ENCODE results near the gene CALCOCO2.
A peak's percentile ranks its signal among the peaks of the same experiment; 100 is the strongest.
"Not testable (repeated sequence)": the region's sequence is repeated elsewhere in the genome, so short reads cannot be mapped to it uniquely, and the experiment has no call there.

The CALCOCO2 gene

DNA sequence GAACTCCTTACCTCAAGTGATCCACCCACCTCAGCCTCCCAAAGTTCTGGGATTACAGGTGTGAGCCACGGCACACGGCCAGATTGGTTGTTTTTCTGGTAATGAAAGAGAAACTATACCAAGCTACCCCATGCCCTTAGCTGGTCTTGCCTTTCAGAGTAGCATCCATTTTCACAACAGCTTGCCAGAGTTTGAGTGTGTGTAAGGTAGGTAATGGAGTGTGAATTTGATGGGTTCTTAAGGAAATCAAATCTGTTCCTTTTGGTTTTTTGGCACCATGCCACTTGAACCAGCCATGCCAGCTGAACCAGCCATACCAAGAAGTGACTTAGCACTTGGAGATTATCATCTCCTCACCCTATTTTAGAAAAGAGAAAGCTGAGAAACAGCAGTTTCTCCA is 5.1 kb downstream of the CALCOCO2 start:
- ATAC-seq (replicated peaks; ENCODE audit: extremely low read depth, poor library complexity, severe bottlenecking) (no peak), DNase-seq (ENCODE audit: low spot score in 2 of 2) (no peak)
- peak overlapping the region; percentile 62 for H3K27ac Mint-ChIP-seq (ENCODE audit: low read depth)
- no peaks in the 10 kb centered on the region for H3K27me3 Mint-ChIP-seq
- peaks cover 66% of the 10 kb centered on the region for H3K4me1 Mint-ChIP-seq
- peak overlapping the region; percentile 5 for H3K4me3 Mint-ChIP-seq
- peaks cover 15% of the 10 kb centered on the region for H3K36me3 Mint-ChIP-seq (ENCODE audit: insufficient read depth)
- no peaks in the 10 kb centered on the region for H3K9me3 Mint-ChIP-seq

GRCh38 chr17:48837458-48837857 is 6.6 kb downstream of the CALCOCO2 start:
- H3K27me3 Mint-ChIP-seq: not testable (repeated sequence)
- peaks cover 12% of the 10 kb centered on the region for H3K36me3 Mint-ChIP-seq (ENCODE audit: insufficient read depth)
- ATAC-seq (replicated peaks; ENCODE audit: extremely low read depth, poor library complexity, severe bottlenecking): peak; percentile 57

GRCh38 chr17:48840441-48840840 is 9.6 kb downstream of the CALCOCO2 start:
- H3K27ac Mint-ChIP-seq (ENCODE audit: low read depth): no peak overlapping the region
- peaks cover 22% of the 10 kb centered on the region for H3K36me3 Mint-ChIP-seq (ENCODE audit: insufficient read depth)
- H3K27me3 Mint-ChIP-seq: no peaks in the 10 kb centered on the region

More at GRCh38 chr17:48837458-48837857, 6.6 kb downstream of the CALCOCO2 start:
- Mint-ChIP-seq H3K4me3 (peak overlapping the region; percentile 71), H3K4me1 (peaks cover 69% of the 10 kb centered on the region), H3K27ac (ENCODE audit: low read depth) (peak overlapping the region; percentile 80)
- not testable (repeated sequence) for H3K9me3 Mint-ChIP-seq
- DNase-seq (ENCODE audit: low spot score in 2 of 2): peak in 1 of 2 donors; percentile 15

GRCh38 chr17:48841395-48841831 is 10.6 kb downstream of the CALCOCO2 start:
- H3K4me1 Mint-ChIP-seq: peaks cover 45% of the 10 kb centered on the region
- H3K36me3 Mint-ChIP-seq (ENCODE audit: insufficient read depth): peaks cover 17% of the 10 kb centered on the region
- peak; percentile 90 for ATAC-seq (replicated peaks; ENCODE audit: extremely low read depth, poor library complexity, severe bottlenecking)
- H3K27ac Mint-ChIP-seq (ENCODE audit: low read depth): peak overlapping the region; percentile 56
- H3K4me3 Mint-ChIP-seq: peak overlapping the region; percentile 76
- DNase-seq (ENCODE audit: low spot score in 2 of 2): peak in 1 of 2 donors; percentile 25
- no peaks in the 10 kb centered on the region for H3K9me3 Mint-ChIP-seq
- no peaks in the 10 kb centered on the region for H3K27me3 Mint-ChIP-seq

More at GRCh38 chr17:48840441-48840840, 9.6 kb downstream of the CALCOCO2 start:
- no peaks in the 10 kb centered on the region for H3K9me3 Mint-ChIP-seq
- ATAC-seq (replicated peaks; ENCODE audit: extremely low read depth, poor library complexity, severe bottlenecking): no peak
- H3K4me1 Mint-ChIP-seq: peaks cover 55% of the 10 kb centered on the region
- DNase-seq (ENCODE audit: low spot score in 2 of 2): no peak
- peak overlapping the region; percentile 76 for H3K4me3 Mint-ChIP-seq

DNA sequence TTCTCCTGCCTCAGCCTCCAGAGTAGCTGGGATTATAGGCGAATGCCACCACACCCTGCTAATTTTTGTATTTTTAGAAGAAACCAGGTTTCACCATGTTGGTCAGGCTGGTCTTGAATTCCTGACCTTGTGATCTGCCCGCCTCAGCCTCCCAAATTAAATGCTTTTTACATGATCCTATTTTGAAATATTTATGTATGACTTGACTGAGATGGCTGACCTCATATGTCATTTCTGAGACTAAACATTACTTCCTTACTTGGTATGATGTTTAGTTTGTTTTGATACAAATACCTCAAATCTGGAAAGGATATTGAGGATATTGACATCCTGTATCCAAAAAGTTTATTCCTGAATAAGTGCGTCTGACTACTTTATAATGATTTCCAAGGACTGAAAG is 11.9 kb downstream of the CALCOCO2 start:
- DNase-seq (ENCODE audit: low spot score in 2 of 2): no peak
- ATAC-seq (replicated peaks; ENCODE audit: extremely low read depth, poor library complexity, severe bottlenecking): no peak
- Mint-ChIP-seq H3K4me1 (peaks cover 32% of the 10 kb centered on the region), H3K4me3 (no peak overlapping the region), H3K36me3 (ENCODE audit: insufficient read depth) (peaks cover 16% of the 10 kb centered on the region), H3K27me3 (no peaks in the 10 kb centered on the region), H3K9me3 (no peaks in the 10 kb centered on the region), H3K27ac (ENCODE audit: low read depth) (no peak overlapping the region)

DNA sequence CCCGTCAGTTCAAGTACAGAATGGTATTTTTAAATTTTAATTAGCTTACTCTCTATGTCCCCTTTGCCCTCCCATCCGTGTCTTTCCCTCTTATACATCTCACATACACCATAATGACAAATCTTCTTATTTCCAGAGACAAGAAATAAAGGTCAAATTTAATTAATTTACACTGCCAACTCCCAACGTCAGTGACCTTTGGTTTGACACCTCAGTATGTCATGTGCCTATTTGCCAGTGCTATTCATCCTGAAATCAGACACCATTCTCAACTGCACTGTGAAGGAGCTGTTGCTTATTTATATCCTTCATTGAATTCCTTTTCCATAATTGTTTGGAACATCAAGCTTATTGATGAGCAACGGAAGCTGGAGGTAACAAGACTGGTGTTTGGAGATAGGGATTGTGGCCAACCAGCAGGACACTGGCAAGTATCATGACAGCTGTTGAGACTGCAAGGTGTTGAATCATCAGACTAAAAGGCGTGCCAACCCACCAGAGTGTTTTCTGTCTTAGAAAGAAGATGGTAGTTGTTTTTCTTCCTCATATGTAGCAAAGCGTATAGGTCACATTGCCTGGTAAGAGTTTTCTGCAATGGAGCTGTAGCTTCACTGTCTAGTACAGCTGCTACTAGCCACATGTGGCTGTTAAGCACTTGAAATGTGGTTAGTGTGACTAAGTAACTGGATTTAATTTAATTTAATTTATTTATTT is 12.5 kb downstream of the CALCOCO2 start:
- Mint-ChIP-seq H3K4me3 (no peak overlapping the region), H3K27me3 (no peaks in the 10 kb centered on the region), H3K4me1 (peaks cover 27% of the 10 kb centered on the region), H3K36me3 (ENCODE audit: insufficient read depth) (peaks cover 21% of the 10 kb centered on the region), H3K9me3 (no peaks in the 10 kb centered on the region), H3K27ac (ENCODE audit: low read depth) (no peak overlapping the region)
- ATAC-seq (replicated peaks; ENCODE audit: extremely low read depth, poor library complexity, severe bottlenecking): no peak
- no peak for DNase-seq (ENCODE audit: low spot score in 2 of 2)

GRCh38 chr17:48850792-48851323 is 20.0 kb downstream of the CALCOCO2 start:
- Mint-ChIP-seq H3K36me3 (ENCODE audit: insufficient read depth) (peaks cover 53% of the 10 kb centered on the region), H3K27ac (ENCODE audit: low read depth) (no peak overlapping the region), H3K9me3 (no peaks in the 10 kb centered on the region), H3K27me3 (no peaks in the 10 kb centered on the region), H3K4me1 (no peaks in the 10 kb centered on the region), H3K4me3 (no peak overlapping the region)
- ATAC-seq (replicated peaks; ENCODE audit: extremely low read depth, poor library complexity, severe bottlenecking) (no peak), DNase-seq (ENCODE audit: low spot score in 2 of 2) (no peak)

GRCh38 chr17:48854774-48855476 is 24.1 kb downstream of the CALCOCO2 start:
- peaks cover 51% of the 10 kb centered on the region for H3K36me3 Mint-ChIP-seq (ENCODE audit: insufficient read depth)
- no peaks in the 10 kb centered on the region for H3K9me3 Mint-ChIP-seq

GRCh38 chr17:48856122-48856821 is 25.4 kb downstream of the CALCOCO2 start:
- no peak overlapping the region for H3K27ac Mint-ChIP-seq (ENCODE audit: low read depth)
- no peaks in the 10 kb centered on the region for H3K4me1 Mint-ChIP-seq
- no peak for DNase-seq (ENCODE audit: low spot score in 2 of 2)
- no peak overlapping the region for H3K4me3 Mint-ChIP-seq
- peaks cover 51% of the 10 kb centered on the region for H3K36me3 Mint-ChIP-seq (ENCODE audit: insufficient read depth)
- no peaks in the 10 kb centered on the region for H3K9me3 Mint-ChIP-seq
- ATAC-seq (replicated peaks; ENCODE audit: extremely low read depth, poor library complexity, severe bottlenecking): no peak
- H3K27me3 Mint-ChIP-seq: no peaks in the 10 kb centered on the region

More at GRCh38 chr17:48854774-48855476, 24.1 kb downstream of the CALCOCO2 start:
- Mint-ChIP-seq H3K27ac (ENCODE audit: low read depth) (no peak overlapping the region), H3K27me3 (no peaks in the 10 kb centered on the region), H3K4me3 (no peak overlapping the region), H3K4me1 (no peaks in the 10 kb centered on the region)
- ATAC-seq (replicated peaks; ENCODE audit: extremely low read depth, poor library complexity, severe bottlenecking) (no peak), DNase-seq (ENCODE audit: low spot score in 2 of 2) (no peak)

- Mint-ChIP-seq H3K4me3 (no peak overlapping the region), H3K4me1 (no peaks in the 10 kb centered on the region), H3K9me3 (no peaks in the 10 kb centered on the region), H3K36me3 (ENCODE audit: insufficient read depth) (peaks cover 48% of the 10 kb centered on the region), H3K27me3 (no peaks in the 10 kb centered on the region), H3K27ac (ENCODE audit: low read depth) (no peak overlapping the region)
- ATAC-seq (replicated peaks; ENCODE audit: extremely low read depth, poor library complexity, severe bottlenecking) (no peak), DNase-seq (ENCODE audit: low spot score in 2 of 2) (no peak)
Observed at GRCh38 chr17:48860034-48860433, 29.2 kb downstream of the CALCOCO2 start.

DNA sequence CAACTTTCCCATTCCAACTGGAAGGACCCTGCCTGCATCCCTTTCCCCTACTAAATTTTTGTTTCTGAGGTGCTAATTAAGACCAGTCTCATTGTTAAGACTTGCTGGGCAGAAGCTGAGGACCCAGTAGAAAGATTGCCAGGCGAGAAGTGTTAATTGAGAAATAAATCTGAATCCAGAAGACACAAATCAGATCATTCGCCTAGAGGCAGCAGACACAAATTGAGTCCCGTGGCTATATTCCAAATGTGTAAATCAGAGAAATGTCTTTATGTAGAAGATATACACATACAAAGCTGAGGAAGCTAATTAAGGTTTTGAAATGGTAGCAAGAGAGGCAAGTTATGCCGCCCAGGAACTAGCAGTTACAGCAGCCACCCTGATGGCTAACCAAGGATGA is 29.6 kb downstream of the CALCOCO2 start:
- H3K27ac Mint-ChIP-seq (ENCODE audit: low read depth): peak overlapping the region; percentile 29
- no peak overlapping the region for H3K4me3 Mint-ChIP-seq
- no peak for ATAC-seq (replicated peaks; ENCODE audit: extremely low read depth, poor library complexity, severe bottlenecking)
- peaks cover 44% of the 10 kb centered on the region for H3K36me3 Mint-ChIP-seq (ENCODE audit: insufficient read depth)
- H3K9me3 Mint-ChIP-seq: no peaks in the 10 kb centered on the region
- no peaks in the 10 kb centered on the region for H3K27me3 Mint-ChIP-seq
- H3K4me1 Mint-ChIP-seq: no peaks in the 10 kb centered on the region
- no peak for DNase-seq (ENCODE audit: low spot score in 2 of 2)

- Mint-ChIP-seq H3K36me3 (ENCODE audit: insufficient read depth) (peaks cover 7% of the 10 kb centered on the region), H3K27ac (ENCODE audit: low read depth) (no peak overlapping the region), H3K4me1 (no peaks in the 10 kb centered on the region), H3K27me3 (no peaks in the 10 kb centered on the region), H3K4me3 (no peak overlapping the region), H3K9me3 (no peaks in the 10 kb centered on the region)
- DNase-seq (ENCODE audit: low spot score in 2 of 2): no peak
- ATAC-seq (replicated peaks; ENCODE audit: extremely low read depth, poor library complexity, severe bottlenecking): no peak
Observed at GRCh38 chr17:48868916-48869500, 38.2 kb downstream of the CALCOCO2 start.

Measured in central memory CD8-positive, alpha-beta T cell (primary cell).